GM21786 (cell line): Measurements from ENCODE around the gene GPR107.
A peak's percentile ranks its signal among the peaks of the same experiment; 100 is the strongest.

Source experiments
- ATAC-seq: cut with Tn5 transposase; IDR thresholded peaks from one replicate; pipeline ENCODE4 v1.9.1; 2021; ENCODE audit not compliant: unreplicated experiment

Gene GPR107

GRCh38 chr9:130107234-130107861 lies 53.6 kb downstream of the GPR107 start:
- no peak for ATAC-seq

- no peak for ATAC-seq
Observed at GRCh38 chr9:130107955-130108354, 54.2 kb downstream of the GPR107 start.

GRCh38 chr9:130110166-130110565 lies 56.5 kb downstream of the GPR107 start:
- ATAC-seq, result no peak

GRCh38 chr9:130110596-130111021 lies 56.9 kb downstream of the GPR107 start:
- no peak for ATAC-seq

- ATAC-seq, result no peak
Observed at GRCh38 chr9:130111786-130112537, 58.3 kb downstream of the GPR107 start.

DNA sequence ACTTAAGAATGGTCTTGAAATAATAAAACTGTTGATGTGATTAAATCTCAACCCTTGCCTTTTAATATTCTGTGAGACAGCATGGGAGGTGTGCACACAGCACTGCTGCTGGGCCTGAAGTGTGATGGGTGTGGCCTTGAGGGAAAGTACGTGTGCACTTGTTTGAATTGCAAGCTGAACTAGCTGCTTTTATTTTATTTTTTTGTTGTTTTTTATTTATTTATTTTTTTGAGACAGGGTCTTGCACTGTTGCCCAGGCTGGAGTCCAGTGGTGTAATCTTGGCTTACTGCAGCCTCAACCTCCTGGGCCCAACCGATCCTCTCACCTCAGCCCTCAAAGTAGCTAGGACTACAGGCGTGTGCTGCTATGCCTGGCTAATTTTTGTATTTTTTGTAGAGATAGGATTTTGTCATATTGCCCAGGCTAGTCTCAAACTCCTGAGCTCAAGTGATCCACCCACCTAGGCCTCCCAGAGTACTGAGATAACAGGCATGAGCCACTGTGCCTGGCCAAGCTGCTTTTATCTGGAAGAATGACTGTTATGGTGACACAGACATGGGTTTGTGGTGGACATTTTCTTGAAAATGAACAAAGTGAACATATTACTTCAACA lies 58.9 kb downstream of the GPR107 start:
- no peak for ATAC-seq

DNA sequence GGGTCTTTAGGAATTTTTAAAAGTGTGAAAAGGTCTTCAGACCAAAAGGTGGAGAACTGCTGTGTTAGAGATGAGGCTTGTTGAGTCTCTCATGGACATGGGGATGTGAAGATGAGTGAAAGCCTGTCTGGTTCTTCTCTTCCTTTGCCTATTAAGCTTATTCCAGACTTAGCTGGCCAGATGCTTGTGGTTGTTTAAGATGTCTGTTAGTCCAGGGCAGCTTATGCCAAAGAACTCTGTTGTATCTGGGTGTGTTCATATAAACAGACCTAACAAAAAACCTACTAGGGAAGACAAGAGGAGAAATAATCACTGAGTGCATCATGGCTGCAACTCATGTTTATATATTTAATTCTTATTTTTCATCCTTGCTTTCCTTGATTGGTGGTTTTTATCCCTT lies 61.0 kb downstream of the GPR107 start:
- no peak for ATAC-seq

DNA sequence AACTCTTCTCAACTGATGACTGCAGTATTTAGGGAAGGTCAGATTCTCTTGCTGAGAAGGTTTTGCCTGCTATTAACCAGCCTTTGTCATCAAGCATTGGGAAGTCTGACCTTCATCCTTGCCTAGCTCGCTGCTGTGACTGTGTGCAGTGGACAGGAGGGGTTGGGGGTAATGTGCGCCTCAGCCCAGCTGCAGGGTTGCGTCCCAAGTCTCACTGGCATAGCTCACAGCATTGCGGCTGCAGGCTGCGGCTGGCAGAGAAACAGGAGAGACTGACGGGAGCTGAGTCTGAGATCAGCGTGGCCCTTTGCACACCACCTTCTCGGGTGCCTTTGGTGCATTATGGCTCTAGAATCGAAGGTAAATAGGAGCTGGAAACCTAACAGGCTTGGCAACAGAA lies 62.6 kb downstream of the GPR107 start:
- ATAC-seq, result no peak

GRCh38 chr9:130117376-130117775 lies 63.7 kb downstream of the GPR107 start:
- no peak for ATAC-seq

- ATAC-seq, result no peak
Observed at GRCh38 chr9:130117816-130118632, 64.3 kb downstream of the GPR107 start.

GRCh38 chr9:130118841-130119518 lies 65.3 kb downstream of the GPR107 start:
- ATAC-seq, result no peak

DNA sequence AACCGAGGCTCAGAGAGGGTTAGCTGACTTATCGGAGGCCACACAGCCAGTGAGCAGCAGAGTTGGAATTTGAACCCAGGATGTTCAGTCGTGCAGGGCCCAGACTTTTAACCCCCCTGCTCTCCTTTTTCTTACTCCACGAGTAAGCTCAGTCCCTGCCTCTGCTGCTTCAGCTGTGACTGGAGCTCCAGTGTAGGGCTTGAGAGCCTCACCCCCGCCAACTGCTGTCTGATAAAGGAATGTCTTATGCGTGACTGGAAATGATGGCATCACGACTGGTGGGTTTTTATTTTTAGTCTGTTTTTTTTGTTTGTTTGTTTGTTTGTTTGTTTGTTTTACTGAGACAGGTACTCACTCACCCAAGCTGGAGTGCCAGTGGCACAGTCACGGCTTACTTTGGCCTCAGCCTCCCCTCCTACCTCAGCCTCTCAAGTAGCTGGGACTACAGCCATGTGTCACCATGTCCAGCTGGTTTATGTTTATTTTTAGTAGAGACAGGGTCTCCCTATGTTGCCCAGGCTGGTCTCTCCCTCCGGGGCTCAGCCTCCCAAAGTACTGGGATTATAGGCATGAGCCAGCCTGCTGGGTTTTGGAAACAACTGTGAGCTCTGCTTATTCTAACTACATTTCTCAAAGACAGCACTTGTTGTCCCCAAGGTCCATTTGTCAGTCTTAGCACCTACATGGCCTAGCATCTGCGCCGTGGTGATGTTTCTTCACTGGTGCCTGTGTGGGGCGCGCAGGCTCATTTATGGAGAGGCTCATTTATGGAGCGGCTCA lies 66.0 kb downstream of the GPR107 start:
- ATAC-seq, result no peak

- ATAC-seq, result no peak
Observed at GRCh38 chr9:130120299-130120587, 66.5 kb downstream of the GPR107 start.

GRCh38 chr9:130120832-130121231 lies 67.1 kb downstream of the GPR107 start:
- ATAC-seq, result no peak

- no peak for ATAC-seq
Observed at GRCh38 chr9:130122456-130122855, 68.8 kb downstream of the GPR107 start.

DNA sequence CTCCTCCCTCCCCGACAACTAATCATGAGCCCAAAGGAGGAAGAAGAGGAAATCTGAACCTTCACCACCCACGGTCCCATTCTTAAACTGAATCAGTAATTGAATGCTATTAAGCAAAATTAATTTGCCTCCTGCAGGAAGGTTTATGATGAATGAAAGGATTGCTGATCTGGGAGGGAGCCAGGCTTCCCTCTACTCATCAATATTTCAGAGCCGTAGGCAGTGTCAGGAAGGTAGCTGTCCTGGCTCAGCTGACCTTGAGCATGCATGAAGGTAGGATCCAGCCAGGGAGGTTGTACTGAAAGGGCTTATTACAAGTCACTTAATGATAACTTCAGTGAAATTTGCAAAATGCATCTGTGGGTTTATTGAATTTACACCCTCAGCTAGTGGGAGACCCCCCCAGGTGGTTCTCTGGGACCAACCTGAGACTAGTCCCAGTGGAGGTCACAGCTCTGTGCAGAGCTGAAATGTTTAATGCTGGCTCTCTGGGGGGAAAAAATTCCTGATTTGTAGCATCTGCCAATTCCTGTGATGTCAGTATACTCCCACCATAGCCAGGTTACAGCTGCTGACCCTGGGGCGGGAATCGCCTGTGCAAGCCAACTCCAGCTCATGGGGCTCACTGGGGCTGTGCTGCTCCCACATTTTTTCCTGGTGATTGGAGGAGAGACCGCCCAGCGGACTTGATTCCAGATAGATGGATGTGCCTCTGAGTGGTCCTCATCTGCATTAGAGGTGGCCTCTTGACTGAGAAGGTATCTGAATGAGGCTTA lies 70.6 kb downstream of the GPR107 start:
- ATAC-seq, result no peak

DNA sequence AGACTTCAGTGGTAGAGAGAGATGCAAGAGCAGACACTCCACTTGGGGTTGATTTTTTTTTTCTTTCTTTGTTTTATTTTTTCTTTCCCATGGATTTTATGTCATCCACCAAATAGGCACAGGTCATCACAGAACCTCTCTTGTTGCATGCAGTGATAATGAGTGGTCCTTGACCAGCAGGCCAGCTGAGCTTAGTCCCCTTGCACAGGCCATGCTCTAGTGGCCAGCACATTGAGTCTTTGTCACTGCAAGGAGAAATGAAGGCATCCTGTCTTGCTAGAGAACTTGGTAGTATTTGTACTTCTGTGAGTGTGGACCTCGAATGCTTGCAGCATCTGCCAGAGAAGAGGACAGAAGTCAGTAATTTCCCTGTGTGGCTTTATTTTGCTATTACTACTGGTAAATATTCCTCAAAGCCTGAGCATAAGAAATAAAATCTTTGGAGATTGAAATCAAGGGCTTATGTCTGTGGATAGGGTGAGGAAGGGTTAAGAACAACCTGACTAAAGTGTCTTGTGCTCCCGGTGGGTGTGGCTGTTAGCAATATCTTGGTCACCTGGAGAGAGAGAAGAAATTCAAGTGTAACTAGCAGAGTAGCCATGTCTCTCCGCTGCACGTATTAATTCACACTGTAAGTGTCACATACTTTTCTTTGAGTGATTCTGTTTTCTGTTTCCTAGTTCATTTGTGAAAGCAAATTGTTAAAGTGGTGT lies 73.2 kb downstream of the GPR107 start:
- no peak for ATAC-seq

DNA sequence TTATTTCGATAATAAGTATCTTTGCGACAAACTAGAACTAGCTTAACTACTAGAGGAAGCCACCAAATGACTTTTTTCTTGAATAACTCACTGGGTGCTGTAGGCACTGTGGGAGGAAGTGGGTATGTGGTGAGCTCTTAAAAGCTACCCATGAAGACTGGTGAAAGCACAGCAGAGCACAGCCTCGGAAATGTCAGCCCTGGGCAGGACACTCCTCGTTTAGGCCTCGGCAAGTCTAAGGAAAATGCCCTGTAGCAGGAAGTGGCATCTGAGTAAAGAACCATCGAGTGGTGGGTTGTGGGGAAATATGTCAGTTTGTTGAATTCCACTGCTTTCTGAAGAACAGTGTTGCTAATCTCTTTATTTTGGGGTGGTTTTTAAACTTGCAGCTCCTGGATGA lies 74.5 kb downstream of the GPR107 start:
- peak; percentile 50 for ATAC-seq
